ENCODE measurements around the gene NDUFAF5. TPM values are rescaled to one million over a fixed set of nuclear protein-coding genes. Genes with fewer than 3 reads are reported as not detected.

The NDUFAF5 gene
- total RNA-seq, 4 donors from 2014 or later: 6.6 to 14.5 (median 10.4) TPM

DNA sequence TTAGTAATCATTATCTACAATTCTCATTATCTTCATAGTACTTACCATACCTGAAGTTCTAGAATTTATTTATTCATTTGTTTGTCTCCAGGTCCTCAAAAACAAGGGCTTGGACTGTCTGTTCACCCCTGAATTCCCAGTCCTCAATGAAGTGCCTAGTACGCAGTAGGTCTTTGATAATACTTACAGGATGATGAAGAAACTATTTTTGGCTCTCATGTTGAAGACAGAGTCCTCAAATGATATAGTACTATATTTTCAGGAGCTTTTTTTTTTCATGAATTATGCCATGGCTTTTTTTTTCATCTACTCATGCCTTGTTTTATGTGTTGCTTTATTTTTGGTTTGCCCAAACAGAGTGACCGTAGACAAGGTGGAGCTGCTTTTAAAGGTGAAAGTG, 66.5 kb downstream of the NDUFAF5 start:
- DNase-seq: no peak
- intact Hi-C loops (cut with DNase I): no loop called here
- Histone ChIP-seq H3K9me3 (no peaks in the 10 kb centered on the region), H3K27me3 (no peaks in the 10 kb centered on the region), H3K27ac (no peak overlapping the region), H3K4me1 (peaks cover 0 to 4% (median 0%) of the 10 kb centered on the region in 3 donors), H3K4me3 (no peak overlapping the region), H3K36me3 (no peaks in the 10 kb centered on the region)
- TF ChIP-seq CTCF (IDR thresholded peaks at IDR 0.05): no peak
- TF ChIP-seq POLR2A (IDR thresholded peaks at IDR 0.05): no peak
- WGBS, 2 donors: 69 to 74% methylated on average over 2 of the region's 2 CpGs

DNA sequence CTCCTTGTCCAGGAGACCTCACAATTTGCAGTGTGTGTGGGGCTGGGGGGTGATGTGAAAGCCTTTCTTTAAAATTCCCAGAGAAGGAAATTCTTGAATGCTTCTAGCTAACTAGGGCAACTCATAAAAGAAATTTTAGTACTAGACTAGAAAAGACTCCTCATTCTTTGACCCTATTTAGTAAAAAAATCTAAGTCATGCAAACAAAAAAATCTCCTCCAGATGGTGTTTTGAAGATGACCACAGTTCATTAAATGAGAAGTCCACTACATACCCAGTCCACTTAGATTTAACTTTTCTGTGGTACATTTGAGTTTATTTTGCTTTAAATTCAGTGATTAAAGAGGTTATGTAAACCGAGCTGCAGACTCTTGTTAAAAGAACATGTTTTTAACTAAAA, 67.5 kb downstream of the NDUFAF5 start:
- 32 to 42% methylated on average over 1 of the region's 1 CpG for WGBS, 2 donors
- Histone ChIP-seq H3K9me3 (no peaks in the 10 kb centered on the region), H3K4me1 (peaks cover 0 to 4% (median 0%) of the 10 kb centered on the region in 3 donors), H3K27ac (peak overlapping the region in 2 of 4 donors; percentile 34 to 40), H3K36me3 (no peaks in the 10 kb centered on the region), H3K27me3 (no peaks in the 10 kb centered on the region), H3K4me3 (no peak overlapping the region)
- TF ChIP-seq POLR2A (IDR thresholded peaks at IDR 0.05): no peak
- TF ChIP-seq CTCF (IDR thresholded peaks at IDR 0.05): no peak
- intact Hi-C loops (cut with DNase I): no loop called here
- DNase-seq: no peak

- Histone ChIP-seq H3K4me1 (peaks cover 0 to 4% (median 3%) of the 10 kb centered on the region in 3 donors), H3K9me3 (no peaks in the 10 kb centered on the region), H3K4me3 (no peak overlapping the region), H3K27ac (no peak overlapping the region), H3K27me3 (no peaks in the 10 kb centered on the region), H3K36me3 (no peaks in the 10 kb centered on the region)
- no peak for TF ChIP-seq CTCF (IDR thresholded peaks at IDR 0.05)
- no peak for TF ChIP-seq POLR2A (IDR thresholded peaks at IDR 0.05)
- 57 to 76% methylated on average over 4 of the region's 4 CpGs for WGBS, 2 donors
- intact Hi-C loops (cut with DNase I): no loop called here
- no peak for DNase-seq
These were observed 70.8 kb downstream of the NDUFAF5 start for GRCh38 chr20:13855613-13856012.

- DNase-seq: no peak
- Histone ChIP-seq H3K27me3 (no peaks in the 10 kb centered on the region), H3K27ac (no peak overlapping the region), H3K4me1 (peaks cover 0 to 4% (median 3%) of the 10 kb centered on the region in 3 donors), H3K36me3 (no peaks in the 10 kb centered on the region), H3K9me3 (no peaks in the 10 kb centered on the region), H3K4me3 (no peak overlapping the region)
- intact Hi-C loops (cut with DNase I): no loop called here
- WGBS, 2 donors: 54 to 57% methylated on average over 4 of the region's 4 CpGs
- TF ChIP-seq CTCF (IDR thresholded peaks at IDR 0.05) (no peak), POLR2A (IDR thresholded peaks at IDR 0.05) (no peak)
These were observed 71.5 kb downstream of the NDUFAF5 start for GRCh38 chr20:13856354-13856753.

- no peaks in the 10 kb centered on the region for H3K36me3 ChIP-seq
- H3K27me3 ChIP-seq: no peaks in the 10 kb centered on the region
- intact Hi-C loops (cut with DNase I): no loop called here
- peaks cover 0 to 3% (median 0%) of the 10 kb centered on the region in 3 donors for H3K4me1 ChIP-seq
- no peak overlapping the region for H3K4me3 ChIP-seq
- 27 to 51% methylated on average over 3 of the region's 3 CpGs for WGBS, 2 donors
- TF ChIP-seq POLR2A (IDR thresholded peaks at IDR 0.05) (no peak), CTCF (IDR thresholded peaks at IDR 0.05) (no peak)
- H3K27ac ChIP-seq: peak overlapping the region in 2 of 4 donors; percentile 21 to 28
- DNase-seq: no peak
- no peaks in the 10 kb centered on the region for H3K9me3 ChIP-seq
These were observed 72.5 kb downstream of the NDUFAF5 start for GRCh38 chr20:13857304-13857703.

All from esophagus squamous epithelium (tissue), 5 donors.